Measurements from ENCODE around the gene ATP6V0A4.

The ATP6V0A4 gene

GRCh38 chr7:138828302-138828701 is 30.3 kb upstream of the ATP6V0A4 start:
- no peak for DNase-seq
- no peak overlapping the region for H2BK15ac ChIP-seq (replicated peaks; ENCODE audit: low read depth)
- H3K79me2 ChIP-seq (ENCODE audit: control insufficient read depth, insufficient read depth, low read length), result no peaks in the 10 kb centered on the region
- no peaks in the 10 kb centered on the region for H3K27me3 ChIP-seq (ENCODE audit: insufficient read depth, low read length, poor library complexity)
- no peaks in the 10 kb centered on the region for H3K36me3 ChIP-seq (ENCODE audit: control insufficient read depth, insufficient read depth, low read length)
- H3K4me3 ChIP-seq (ENCODE audit: low read length), result no peak overlapping the region
- H3K56ac ChIP-seq (ENCODE audit: low read length), result no peak overlapping the region
- H3K4me1 ChIP-seq (ENCODE audit: control insufficient read depth, low read depth, low read length), result no peaks in the 10 kb centered on the region
- H2AK5ac ChIP-seq (ENCODE audit: low read length), result no peak overlapping the region
- H3K4ac ChIP-seq (ENCODE audit: low read depth, low read length), result no peak overlapping the region
- H3K9ac ChIP-seq (ENCODE audit: low read length), result no peak overlapping the region
- H4K8ac ChIP-seq (ENCODE audit: low read depth, low read length), result no peak overlapping the region
- H3K4me2 ChIP-seq (ENCODE audit: low read length), result no peak overlapping the region
- H3K23ac ChIP-seq (ENCODE audit: low read length), result no peak overlapping the region
- no peak overlapping the region for H2BK5ac ChIP-seq (ENCODE audit: low read length)
- no peaks in the 10 kb centered on the region for H3K79me1 ChIP-seq (ENCODE audit: low read length)
- H3K18ac ChIP-seq (ENCODE audit: low read length), result no peak overlapping the region
- H3K27ac ChIP-seq (ENCODE audit: low read depth, low read length), result no peak overlapping the region
- H4K5ac ChIP-seq (ENCODE audit: low read length), result no peak overlapping the region
- H2BK120ac ChIP-seq (ENCODE audit: low read depth, low read length), result no peak overlapping the region
- WGBS (ENCODE audit: extremely low coverage, insufficient coverage, low lambda C conversion rate), result no CpG with 5 or more reads among the region's 2 CpGs

GRCh38 chr7:138825049-138825721 is 27.2 kb upstream of the ATP6V0A4 start:
- Histone ChIP-seq H2BK15ac (replicated peaks; ENCODE audit: low read depth) (no peak overlapping the region), H3K4me1 (ENCODE audit: control insufficient read depth, low read depth, low read length) (peaks cover 4% of the 10 kb centered on the region), H3K9ac (ENCODE audit: low read length) (no peak overlapping the region), H3K4me3 (ENCODE audit: low read length) (no peak overlapping the region), H3K18ac (ENCODE audit: low read length) (no peak overlapping the region), H3K79me1 (ENCODE audit: low read length) (no peaks in the 10 kb centered on the region), H3K36me3 (ENCODE audit: control insufficient read depth, insufficient read depth, low read length) (no peaks in the 10 kb centered on the region), H2AK5ac (ENCODE audit: low read length) (no peak overlapping the region), H3K23ac (ENCODE audit: low read length) (no peak overlapping the region), H4K8ac (ENCODE audit: low read depth, low read length) (no peak overlapping the region), H3K4me2 (ENCODE audit: low read length) (no peak overlapping the region), H4K5ac (ENCODE audit: low read length) (no peak overlapping the region), H2BK5ac (ENCODE audit: low read length) (no peak overlapping the region), H3K27ac (ENCODE audit: low read depth, low read length) (no peak overlapping the region), H2BK120ac (ENCODE audit: low read depth, low read length) (no peak overlapping the region), H3K79me2 (ENCODE audit: control insufficient read depth, insufficient read depth, low read length) (no peaks in the 10 kb centered on the region), H3K56ac (ENCODE audit: low read length) (no peak overlapping the region), H3K27me3 (ENCODE audit: insufficient read depth, low read length, poor library complexity) (no peaks in the 10 kb centered on the region), H3K4ac (ENCODE audit: low read depth, low read length) (no peak overlapping the region)
- no peak for DNase-seq
- WGBS (ENCODE audit: extremely low coverage, insufficient coverage, low lambda C conversion rate), result no CpG with 5 or more reads among the region's 11 CpGs

GRCh38 chr7:138822867-138823535 is 25.0 kb upstream of the ATP6V0A4 start:
- Histone ChIP-seq H3K18ac (ENCODE audit: low read length) (no peak overlapping the region), H2BK120ac (ENCODE audit: low read depth, low read length) (no peak overlapping the region), H4K5ac (ENCODE audit: low read length) (no peak overlapping the region), H3K4me3 (ENCODE audit: low read length) (no peak overlapping the region), H3K4me1 (ENCODE audit: control insufficient read depth, low read depth, low read length) (peaks cover 4% of the 10 kb centered on the region), H3K27me3 (ENCODE audit: insufficient read depth, low read length, poor library complexity) (no peaks in the 10 kb centered on the region), H2BK5ac (ENCODE audit: low read length) (no peak overlapping the region), H3K79me1 (ENCODE audit: low read length) (no peaks in the 10 kb centered on the region), H3K4me2 (ENCODE audit: low read length) (no peak overlapping the region), H3K36me3 (ENCODE audit: control insufficient read depth, insufficient read depth, low read length) (no peaks in the 10 kb centered on the region), H3K23ac (ENCODE audit: low read length) (no peak overlapping the region), H3K27ac (ENCODE audit: low read depth, low read length) (no peak overlapping the region), H2AK5ac (ENCODE audit: low read length) (no peak overlapping the region), H3K79me2 (ENCODE audit: control insufficient read depth, insufficient read depth, low read length) (no peaks in the 10 kb centered on the region), H2BK15ac (replicated peaks; ENCODE audit: low read depth) (no peak overlapping the region), H4K8ac (ENCODE audit: low read depth, low read length) (no peak overlapping the region), H3K9ac (ENCODE audit: low read length) (no peak overlapping the region), H3K56ac (ENCODE audit: low read length) (no peak overlapping the region), H3K4ac (ENCODE audit: low read depth, low read length) (no peak overlapping the region)
- WGBS (ENCODE audit: extremely low coverage, insufficient coverage, low lambda C conversion rate), result no CpG with 5 or more reads among the region's 11 CpGs
- no peak for DNase-seq

- Histone ChIP-seq H3K4ac (ENCODE audit: low read depth, low read length) (no peak overlapping the region), H3K23ac (ENCODE audit: low read length) (no peak overlapping the region), H4K5ac (ENCODE audit: low read length) (no peak overlapping the region), H2BK15ac (replicated peaks; ENCODE audit: low read depth) (no peak overlapping the region), H3K79me2 (ENCODE audit: control insufficient read depth, insufficient read depth, low read length) (no peaks in the 10 kb centered on the region), H3K4me2 (ENCODE audit: low read length) (no peak overlapping the region), H2BK5ac (ENCODE audit: low read length) (no peak overlapping the region), H3K9ac (ENCODE audit: low read length) (no peak overlapping the region), H3K36me3 (ENCODE audit: control insufficient read depth, insufficient read depth, low read length) (no peaks in the 10 kb centered on the region), H3K27me3 (ENCODE audit: insufficient read depth, low read length, poor library complexity) (no peaks in the 10 kb centered on the region), H3K4me1 (ENCODE audit: control insufficient read depth, low read depth, low read length) (peaks cover 4% of the 10 kb centered on the region), H3K27ac (ENCODE audit: low read depth, low read length) (no peak overlapping the region), H4K8ac (ENCODE audit: low read depth, low read length) (no peak overlapping the region), H2BK120ac (ENCODE audit: low read depth, low read length) (no peak overlapping the region), H3K4me3 (ENCODE audit: low read length) (no peak overlapping the region), H3K18ac (ENCODE audit: low read length) (no peak overlapping the region), H3K56ac (ENCODE audit: low read length) (no peak overlapping the region), H2AK5ac (ENCODE audit: low read length) (no peak overlapping the region), H3K79me1 (ENCODE audit: low read length) (no peaks in the 10 kb centered on the region)
- DNase-seq, result peak; percentile 45
- WGBS (ENCODE audit: extremely low coverage, insufficient coverage, low lambda C conversion rate), result no CpG with 5 or more reads among the region's 7 CpGs
These were observed 23.9 kb upstream of the ATP6V0A4 start for GRCh38 chr7:138821912-138822311.

GRCh38 chr7:138819625-138820024 is 21.6 kb upstream of the ATP6V0A4 start:
- Histone ChIP-seq H3K27me3 (ENCODE audit: insufficient read depth, low read length, poor library complexity) (no peaks in the 10 kb centered on the region), H4K8ac (ENCODE audit: low read depth, low read length) (no peak overlapping the region), H3K4me1 (ENCODE audit: control insufficient read depth, low read depth, low read length) (peaks cover 4% of the 10 kb centered on the region), H3K36me3 (ENCODE audit: control insufficient read depth, insufficient read depth, low read length) (no peaks in the 10 kb centered on the region), H2BK5ac (ENCODE audit: low read length) (no peak overlapping the region), H2BK15ac (replicated peaks; ENCODE audit: low read depth) (no peak overlapping the region), H3K9ac (ENCODE audit: low read length) (no peak overlapping the region), H3K23ac (ENCODE audit: low read length) (no peak overlapping the region), H3K4me3 (ENCODE audit: low read length) (no peak overlapping the region), H2BK120ac (ENCODE audit: low read depth, low read length) (no peak overlapping the region), H3K18ac (ENCODE audit: low read length) (no peak overlapping the region), H3K27ac (ENCODE audit: low read depth, low read length) (no peak overlapping the region), H3K4ac (ENCODE audit: low read depth, low read length) (no peak overlapping the region), H3K56ac (ENCODE audit: low read length) (no peak overlapping the region), H4K5ac (ENCODE audit: low read length) (no peak overlapping the region), H3K4me2 (ENCODE audit: low read length) (no peak overlapping the region), H3K79me2 (ENCODE audit: control insufficient read depth, insufficient read depth, low read length) (no peaks in the 10 kb centered on the region), H3K79me1 (ENCODE audit: low read length) (no peaks in the 10 kb centered on the region), H2AK5ac (ENCODE audit: low read length) (no peak overlapping the region)
- WGBS (ENCODE audit: extremely low coverage, insufficient coverage, low lambda C conversion rate), result no CpG with 5 or more reads among the region's 3 CpGs
- DNase-seq, result no peak

Data from mesendoderm (in vitro differentiated cells).